ENCODE data around the gene PLA2G4A. TPM values are rescaled to one million over a fixed set of nuclear protein-coding genes. Genes with fewer than 3 reads are reported as not detected.

PLA2G4A gene
- polyA plus RNA-seq, 1 donor (not counting 4 experiments of a cell fraction or from before 2014, with no cell fraction given): 29.2 TPM

- no peaks in the 10 kb centered on the region for H3K4me1 ChIP-seq (ENCODE audit: control insufficient read depth, extremely low read depth, insufficient read depth, low read length)
- H3K9me3 ChIP-seq (ENCODE audit: control insufficient read depth, low read depth, low read length): no peaks in the 10 kb centered on the region
- H3K9me1 ChIP-seq (ENCODE audit: control insufficient read depth, extremely low read depth, insufficient read depth, low read length): no peaks in the 10 kb centered on the region
- H2AFZ ChIP-seq (ENCODE audit: control insufficient read depth, low read length): no peak overlapping the region
- no peaks in the 10 kb centered on the region for H4K20me1 ChIP-seq (ENCODE audit: control insufficient read depth, extremely low read depth, insufficient read depth, low read length)
- no peak overlapping the region for H3K27ac ChIP-seq (ENCODE audit: control insufficient read depth, insufficient read depth, low read length)
- DNase-seq (ENCODE audit: low read depth, low spot score) (no peak), FAIRE-seq (no peak)
- dilution Hi-C loops (cut with MboI; ENCODE audit: extremely low pct_ligation_motif_present, low sequenced_read_pairs): no loop called here
- no peaks in the 10 kb centered on the region for H3K79me2 ChIP-seq (ENCODE audit: control insufficient read depth, insufficient read depth, low read length)
- no peak overlapping the region for H3K9ac ChIP-seq (ENCODE audit: control insufficient read depth, extremely low read depth, insufficient read depth, low read length)
- no peak overlapping the region for H3K4me3 ChIP-seq (ENCODE audit: control insufficient read depth in 2 of 3, extremely low read depth in 1 of 3, insufficient read depth in 2 of 3, low read depth in 1 of 3, low read length in 3 of 3)
- no peaks in the 10 kb centered on the region for H3K27me3 ChIP-seq (ENCODE audit: control insufficient read depth, extremely low read depth, insufficient read depth, low read length)
- no peak overlapping the region for H3K4me2 ChIP-seq (ENCODE audit: control insufficient read depth, extremely low read depth, insufficient read depth, low read depth, low read length)
- H3K36me3 ChIP-seq (ENCODE audit: control insufficient read depth in 2 of 2, extremely low read depth in 1 of 2, insufficient read depth in 2 of 2, low read length in 2 of 2): peaks cover 0 to 2% of the 10 kb centered on the region in 2 experiments
- TF ChIP-seq EZH2 (IDR thresholded peaks at IDR 0.05; ENCODE audit: low read length): no peak
- no peak for TF ChIP-seq CTCF (optimal IDR thresholded peaks at IDR 0.05 in 1 of 3, IDR thresholded peaks at IDR 0.05 in 1 of 3, conservative IDR thresholded peaks at IDR 0.05 in 1 of 3; ENCODE audit: extremely low read depth in 1 of 3, insufficient read depth in 2 of 3, low read length in 3 of 3)
Measured at GRCh38 chr1:186849271-186849671, 20.5 kb downstream of the PLA2G4A start.

- H3K36me3 ChIP-seq (ENCODE audit: control insufficient read depth in 2 of 2, extremely low read depth in 1 of 2, insufficient read depth in 2 of 2, low read length in 2 of 2): peaks cover 0 to 2% of the 10 kb centered on the region in 2 experiments
- no peaks in the 10 kb centered on the region for H3K27me3 ChIP-seq (ENCODE audit: control insufficient read depth, extremely low read depth, insufficient read depth, low read length)
- H3K27ac ChIP-seq (ENCODE audit: control insufficient read depth, insufficient read depth, low read length): no peak overlapping the region
- TF ChIP-seq EZH2 (IDR thresholded peaks at IDR 0.05; ENCODE audit: low read length) (no peak), CTCF (optimal IDR thresholded peaks at IDR 0.05 in 1 of 3, IDR thresholded peaks at IDR 0.05 in 1 of 3, conservative IDR thresholded peaks at IDR 0.05 in 1 of 3; ENCODE audit: extremely low read depth in 1 of 3, insufficient read depth in 2 of 3, low read length in 3 of 3) (no peak)
- FAIRE-seq: no peak
- no peak for DNase-seq (ENCODE audit: low read depth, low spot score)
- H3K4me1 ChIP-seq (ENCODE audit: control insufficient read depth, extremely low read depth, insufficient read depth, low read length): no peaks in the 10 kb centered on the region
- H3K4me2 ChIP-seq (ENCODE audit: control insufficient read depth, extremely low read depth, insufficient read depth, low read depth, low read length): no peak overlapping the region
- no peaks in the 10 kb centered on the region for H4K20me1 ChIP-seq (ENCODE audit: control insufficient read depth, extremely low read depth, insufficient read depth, low read length)
- H3K9me3 ChIP-seq (ENCODE audit: control insufficient read depth, low read depth, low read length): no peaks in the 10 kb centered on the region
- dilution Hi-C loops (cut with MboI; ENCODE audit: extremely low pct_ligation_motif_present, low sequenced_read_pairs): no loop called here
- no peaks in the 10 kb centered on the region for H3K9me1 ChIP-seq (ENCODE audit: control insufficient read depth, extremely low read depth, insufficient read depth, low read length)
- no peak overlapping the region for H2AFZ ChIP-seq (ENCODE audit: control insufficient read depth, low read length)
- H3K9ac ChIP-seq (ENCODE audit: control insufficient read depth, extremely low read depth, insufficient read depth, low read length): no peak overlapping the region
- no peaks in the 10 kb centered on the region for H3K79me2 ChIP-seq (ENCODE audit: control insufficient read depth, insufficient read depth, low read length)
- no peak overlapping the region for H3K4me3 ChIP-seq (ENCODE audit: control insufficient read depth in 2 of 3, extremely low read depth in 1 of 3, insufficient read depth in 2 of 3, low read depth in 1 of 3, low read length in 3 of 3)
Measured at GRCh38 chr1:186849826-186850225, 21.1 kb downstream of the PLA2G4A start.

All from keratinocyte (primary cell).